Measurements from ENCODE around the gene MTUS2.
"Not testable (repeated sequence)": the region's sequence is repeated elsewhere in the genome, so short reads cannot be mapped to it uniquely, and the experiment has no call there.

The MTUS2 gene

GRCh38 chr13:29162638-29163235 lies 342.6 kb downstream of the MTUS2 start:
- no peak for DNase-seq (ENCODE audit: low read depth)

GRCh38 chr13:29164116-29164515 lies 344.0 kb downstream of the MTUS2 start:
- no peak for DNase-seq (ENCODE audit: low read depth)

GRCh38 chr13:29165216-29165615 lies 345.1 kb downstream of the MTUS2 start:
- DNase-seq (ENCODE audit: low read depth), result no peak

GRCh38 chr13:29165840-29166239 lies 345.7 kb downstream of the MTUS2 start:
- DNase-seq (ENCODE audit: low read depth), result no peak

GRCh38 chr13:29170436-29171082 lies 350.4 kb downstream of the MTUS2 start:
- no peak for DNase-seq (ENCODE audit: low read depth)

- DNase-seq (ENCODE audit: low read depth), result no peak
Observed at GRCh38 chr13:29171244-29171643, 351.1 kb downstream of the MTUS2 start.

GRCh38 chr13:29174093-29174492 lies 354.0 kb downstream of the MTUS2 start:
- no peak for DNase-seq (ENCODE audit: low read depth)

DNA sequence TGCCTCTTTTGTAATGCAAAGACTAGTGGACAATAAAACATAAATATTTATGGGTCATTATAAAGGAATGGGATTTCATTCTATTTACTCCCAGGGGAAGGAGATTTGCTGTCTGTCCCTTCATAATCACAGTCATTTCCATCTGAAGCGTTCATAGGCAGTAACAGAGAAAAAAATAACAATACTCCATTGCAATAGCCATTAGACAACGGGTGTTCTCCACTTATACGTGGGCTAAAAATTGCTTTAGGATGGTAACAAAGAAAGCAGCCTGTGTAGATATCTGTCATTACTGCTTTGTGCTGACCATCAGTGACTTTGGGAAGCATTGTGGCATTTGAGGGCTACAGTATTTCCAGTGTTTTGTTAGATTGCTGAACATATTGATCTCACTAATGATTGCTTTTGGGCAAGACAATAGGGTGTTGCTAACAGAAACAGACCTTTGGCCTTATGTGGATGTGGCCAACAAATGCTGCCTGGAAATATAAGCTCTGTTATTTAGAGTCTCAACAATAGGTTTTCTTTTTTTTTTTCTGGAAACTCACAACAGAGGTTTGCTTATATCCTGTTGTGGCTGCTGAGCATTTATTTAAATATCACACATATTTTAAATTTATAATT lies 355.2 kb downstream of the MTUS2 start:
- no peak for DNase-seq (ENCODE audit: low read depth)

DNA sequence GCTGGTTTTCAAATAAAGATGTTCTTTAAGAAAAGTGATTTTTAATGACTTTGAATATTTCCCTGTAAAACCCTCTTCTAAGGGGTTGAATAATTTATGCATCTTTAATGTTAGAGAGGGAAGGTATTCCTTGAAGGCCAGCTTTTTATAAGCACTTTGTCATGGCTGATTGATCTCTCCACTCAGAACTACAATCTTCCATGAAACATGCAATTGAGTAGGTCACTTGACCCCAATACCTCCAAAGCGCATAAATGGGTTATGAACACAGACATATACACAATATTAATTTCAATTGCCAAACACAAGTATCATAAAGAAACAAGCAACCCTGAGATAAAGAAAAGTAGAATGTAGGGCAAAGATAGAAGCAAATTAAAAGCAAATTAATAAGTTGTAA lies 359.9 kb downstream of the MTUS2 start:
- DNase-seq (ENCODE audit: low read depth), result no peak

GRCh38 chr13:29182216-29182615 lies 362.1 kb downstream of the MTUS2 start:
- no peak for DNase-seq (ENCODE audit: low read depth)

GRCh38 chr13:29185926-29186325 lies 365.8 kb downstream of the MTUS2 start:
- no peak for DNase-seq (ENCODE audit: low read depth)

GRCh38 chr13:29187584-29187983 lies 367.4 kb downstream of the MTUS2 start:
- no peak for DNase-seq (ENCODE audit: low read depth)

GRCh38 chr13:29190298-29190697 lies 370.2 kb downstream of the MTUS2 start:
- DNase-seq (ENCODE audit: low read depth), result no peak

DNA sequence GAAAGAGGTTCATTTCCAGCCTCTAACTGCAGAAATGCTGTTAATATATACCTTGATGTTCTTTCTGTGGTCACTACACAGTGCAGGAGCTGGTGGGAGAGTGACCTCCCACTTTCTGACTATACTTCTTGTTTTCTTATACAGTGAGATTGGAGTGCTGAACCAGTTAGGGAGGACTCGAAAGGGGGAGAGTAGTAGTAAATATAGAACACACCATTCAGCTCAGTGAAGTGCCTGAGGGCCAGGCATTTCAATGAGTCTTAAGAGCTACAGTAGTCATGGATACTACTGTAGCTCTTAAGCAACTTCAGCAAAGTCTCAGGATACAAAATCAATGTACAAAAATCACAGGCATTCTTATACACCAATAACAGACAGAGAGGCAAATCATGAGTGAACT lies 372.9 kb downstream of the MTUS2 start:
- DNase-seq (ENCODE audit: low read depth), result no peak

- no peak for DNase-seq (ENCODE audit: low read depth)
Observed at GRCh38 chr13:29195456-29195855, 375.3 kb downstream of the MTUS2 start.

- no peak for DNase-seq (ENCODE audit: low read depth)
Observed at GRCh38 chr13:29196409-29197074, 376.4 kb downstream of the MTUS2 start.

DNA sequence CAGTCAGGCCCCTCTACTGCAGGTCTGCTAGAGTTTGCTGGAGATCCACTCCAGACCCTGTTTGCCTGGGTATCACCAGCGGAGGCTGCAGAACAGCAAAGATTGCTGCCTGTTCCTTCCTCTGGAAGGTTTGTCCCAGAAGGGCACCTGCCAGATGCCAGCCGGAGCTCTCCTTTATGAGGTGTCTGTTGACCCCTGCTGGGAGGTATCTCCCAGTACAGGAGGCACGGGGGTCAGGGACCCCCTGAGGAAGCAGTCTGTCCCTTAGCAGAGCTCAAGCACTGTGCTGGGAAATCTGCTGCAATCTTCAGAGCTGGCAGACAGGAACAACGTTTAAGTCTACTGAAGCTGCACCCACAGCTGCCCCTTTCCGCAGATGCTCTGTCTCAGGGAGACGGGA lies 382.6 kb downstream of the MTUS2 start:
- not testable (repeated sequence) for DNase-seq (ENCODE audit: low read depth)

DNA sequence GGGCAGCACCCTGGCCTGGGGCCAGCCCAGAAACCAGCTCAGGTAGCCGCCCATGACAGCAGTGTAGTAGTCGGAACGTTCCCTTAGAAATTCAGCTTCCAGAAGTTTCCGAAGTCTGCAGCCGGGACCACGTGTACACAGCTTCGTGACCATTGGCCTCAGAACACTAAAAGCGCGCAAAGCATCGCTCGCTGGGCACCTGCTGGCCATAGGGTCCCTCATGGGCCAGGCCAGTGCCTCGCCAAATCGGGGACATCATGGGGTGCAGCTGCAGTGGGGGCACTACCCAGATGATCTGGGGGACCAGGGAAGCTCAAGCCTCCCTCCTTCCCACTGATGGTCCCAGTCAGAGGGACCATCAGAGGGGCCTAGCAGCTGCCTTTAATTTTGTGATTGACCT lies 384.5 kb downstream of the MTUS2 start:
- no peak for DNase-seq (ENCODE audit: low read depth)

DNA sequence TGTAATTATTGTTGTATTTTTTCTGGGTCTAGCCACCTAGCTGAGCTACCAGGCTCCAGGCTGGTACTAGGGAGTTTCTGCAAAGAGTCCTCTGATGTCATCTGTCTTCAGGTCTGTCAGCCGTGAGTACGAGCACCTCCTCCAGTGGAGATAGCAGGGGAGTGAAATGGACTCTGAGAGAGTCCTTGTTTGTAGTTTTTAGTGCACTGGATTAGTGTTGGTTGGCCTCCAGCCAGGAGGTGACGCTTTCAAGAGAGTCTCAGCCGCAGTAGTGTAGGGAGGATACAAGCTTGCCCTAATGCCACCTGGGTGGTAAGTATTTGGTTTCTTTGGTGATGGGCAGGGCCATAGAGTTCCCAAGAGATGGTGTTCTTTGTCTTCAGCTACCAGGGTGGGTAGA lies 390.5 kb downstream of the MTUS2 start:
- DNase-seq (ENCODE audit: low read depth), result no peak

DNA sequence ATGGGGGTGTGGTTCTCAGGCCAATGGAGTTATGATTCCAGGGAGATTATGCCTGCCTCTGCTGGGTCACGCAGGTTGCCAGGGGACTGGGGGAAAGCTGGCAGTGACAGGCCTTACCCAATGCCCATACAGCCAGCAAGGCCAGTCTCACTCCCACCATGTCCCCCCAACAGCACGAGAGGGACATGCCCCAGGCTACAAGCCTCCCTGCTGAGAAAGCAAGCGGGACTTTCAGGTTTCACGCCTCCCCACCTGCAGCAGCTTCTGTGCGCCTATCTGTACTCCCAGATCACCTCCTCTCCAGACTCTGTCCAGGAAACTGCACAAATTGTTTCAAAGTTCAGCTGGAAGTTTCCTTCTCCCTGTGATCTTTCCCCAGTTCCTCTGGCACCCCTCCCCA lies 391.0 kb downstream of the MTUS2 start:
- not testable (repeated sequence) for DNase-seq (ENCODE audit: low read depth)

DNA sequence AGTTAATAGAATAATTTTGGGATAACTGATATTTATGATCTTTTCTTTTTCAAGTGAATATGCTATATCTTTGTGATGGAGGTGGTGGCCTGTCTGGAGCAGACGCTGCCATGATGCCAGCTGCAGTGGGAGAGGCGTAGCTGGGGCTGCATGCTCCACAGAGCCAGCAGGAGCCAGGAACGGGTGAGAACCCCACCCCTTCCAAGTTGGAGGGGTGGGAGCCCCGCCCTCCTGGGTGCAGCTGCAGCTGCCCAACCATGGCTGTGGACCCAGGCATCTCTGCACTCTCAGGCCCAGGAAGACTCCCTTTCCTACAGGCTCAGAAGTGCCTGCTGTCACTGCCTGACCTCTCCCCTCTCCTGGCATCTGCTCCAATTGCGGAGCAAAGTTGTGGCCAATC lies 402.3 kb downstream of the MTUS2 start:
- DNase-seq (ENCODE audit: low read depth), result no peak

GRCh38 chr13:29224206-29224605 lies 404.1 kb downstream of the MTUS2 start:
- no peak for DNase-seq (ENCODE audit: low read depth)

- DNase-seq (ENCODE audit: low read depth), result no peak
Observed at GRCh38 chr13:29227576-29227975, 407.4 kb downstream of the MTUS2 start.
